ENCODE results near the gene TSSK2.

- TF ChIP-seq SPI1 (IDR thresholded peaks at IDR 0.05; ENCODE audit: low read depth, low read length) (no peak), POLR2A (IDR thresholded peaks at IDR 0.05; ENCODE audit: low read depth, low read length) (no peak), PAX5 (IDR thresholded peaks at IDR 0.05; ENCODE audit: insufficient read depth, low read length, severe bottlenecking) (no peak), TAF1 (IDR thresholded peaks at IDR 0.05; ENCODE audit: low read depth, low read length) (no peak), POLR2AphosphoS5 (IDR thresholded peaks at IDR 0.05; ENCODE audit: low read depth, low read length) (no peak), POU2F2 (IDR thresholded peaks at IDR 0.05; ENCODE audit: low read depth, low read length) (no peak)
Observed at GRCh38 chr22:19098157-19098556, 33.0 kb upstream of the TSSK2 start.
